HepG2 (cell line): ENCODE results near the gene MAP3K7CL.

Source experiments
- EP300 ChIP-seq, 3 experiments: sonication (generic) in 1 of 3; formaldehyde crosslinking in 1 of 3; IDR thresholded peaks; 2 replicates each; pipeline versions ENCODE4 v1.5.1 to v1.6.1; 2011 to 2020; ENCODE audit warnings: low read depth in 2 of 3, low read length in 2 of 3, borderline replicate concordance in 1 of 3, improper control_type of control experiment in 1 of 3, mild to moderate bottlenecking in 1 of 3, missing genetic modification reagents in 1 of 3, moderate library complexity in 1 of 3
- PATZ1 ChIP-seq: sonication (generic); formaldehyde crosslinking; IDR thresholded peaks from 2 replicates; pipeline ENCODE4 v1.4.0; 2020; ENCODE audit warnings: missing genetic modification reagents
- ZNF235 ChIP-seq: sonication (generic); formaldehyde crosslinking; IDR thresholded peaks from 2 replicates; pipeline ENCODE4 v1.8.1; 2023; ENCODE audit warnings: mild to moderate bottlenecking, missing genetic modification reagents, borderline replicate concordance
- ZNF343 ChIP-seq: sonication (generic); formaldehyde crosslinking; IDR thresholded peaks from 2 replicates; pipeline ENCODE4 v1.4.0; 2020; ENCODE audit warnings: mild to moderate bottlenecking, missing genetic modification reagents

GRCh38 chr21:29159842-29160241 lies 29.4 kb downstream of the MAP3K7CL start:
- TF ChIP-seq PATZ1 (CRISPR knock-in tag) (no peak), ZNF343 (CRISPR knock-in tag) (no peak), EP300 (IDR thresholded peaks at IDR 0.05; ENCODE audit: low read depth in 2 of 2, low read length in 2 of 2) (no peak), EP300 (CRISPR knock-in tag; IDR thresholded peaks at IDR 0.05; ENCODE audit: borderline replicate concordance) (no peak), ZNF235 (no peak)
